SU-DHL-6 (cell line): ENCODE results near the gene MGME1.

ENCODE experiments used
- CTCF ChIP-seq: fragments of 200-600 bp; sonication (generic); IDR thresholded peaks from one replicate; pipeline ENCODE4 v1.5.1; 2017; ENCODE audit warnings: antibody characterized with exemption, mild to moderate bottlenecking, low read length, moderate library complexity; ENCODE audit not compliant: insufficient read depth, poor library complexity, severe bottlenecking
- EZH2phosphoT487 ChIP-seq: fragments of 200-600 bp; sonication (generic), shearing (Covaris generic); conservative IDR thresholded peaks from 2 replicates; pipeline ENCODE4 v1.6.1; 2018; ENCODE audit warnings: mild to moderate bottlenecking, antibody characterized with exemption, low read length, moderate library complexity, mixed read lengths

GRCh38 chr20:17985388-17986018 lies 16.7 kb downstream of the MGME1 start:
- TF ChIP-seq EZH2phosphoT487 = no peak
- no peak for TF ChIP-seq CTCF
